HG03060 (cell line): Measurements from ENCODE around the gene FGR.

ENCODE experiments used
- ATAC-seq: cut with Tn5 transposase; IDR thresholded peaks from one replicate; pipeline ENCODE4 v1.9.1; 2021; ENCODE audit warnings: low read depth, moderate number of reproducible peaks; ENCODE audit not compliant: unreplicated experiment

Gene FGR

DNA sequence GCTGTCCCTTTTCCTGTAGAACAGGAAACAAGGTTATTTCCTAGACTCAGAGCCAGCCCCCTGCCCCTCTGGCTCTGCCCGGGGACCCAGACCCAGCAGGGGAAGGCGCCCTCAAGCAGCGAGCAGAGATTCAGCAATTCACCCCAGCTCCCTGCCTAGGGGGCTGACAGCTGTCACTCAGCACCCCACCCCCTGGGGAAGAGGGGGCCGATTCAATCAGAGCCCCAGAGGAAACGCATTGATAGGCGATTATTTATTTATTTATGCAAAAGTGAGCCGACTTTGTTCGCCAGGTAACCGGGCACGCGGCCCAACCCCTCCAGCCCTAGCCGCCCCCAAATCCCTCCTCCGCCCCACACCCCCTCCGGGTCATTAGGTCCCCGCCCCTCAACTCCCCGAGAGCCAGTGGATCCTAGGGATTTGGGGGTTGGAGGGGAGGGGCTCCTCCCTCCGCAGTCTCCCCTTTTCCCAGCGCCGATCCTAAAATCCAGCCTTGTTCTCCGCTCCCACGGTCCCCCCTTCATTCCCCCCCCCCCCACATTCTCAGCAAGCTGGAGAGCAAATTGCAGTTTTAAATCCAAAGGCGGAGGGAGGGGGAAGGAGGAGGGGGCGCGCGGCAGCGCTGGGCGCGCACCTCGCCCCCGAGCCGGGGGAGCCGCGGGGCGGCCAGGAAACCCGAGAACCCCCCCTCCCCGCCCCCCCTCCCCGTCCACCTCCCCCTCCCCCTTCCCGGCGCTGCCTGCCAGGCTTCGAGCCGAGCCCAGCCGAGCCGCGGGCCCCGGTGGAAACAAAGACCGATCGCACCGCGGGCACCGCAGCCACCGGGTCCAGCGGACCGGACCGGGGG lies 32.3 kb downstream of the FGR start:
- no peak for ATAC-seq

DNA sequence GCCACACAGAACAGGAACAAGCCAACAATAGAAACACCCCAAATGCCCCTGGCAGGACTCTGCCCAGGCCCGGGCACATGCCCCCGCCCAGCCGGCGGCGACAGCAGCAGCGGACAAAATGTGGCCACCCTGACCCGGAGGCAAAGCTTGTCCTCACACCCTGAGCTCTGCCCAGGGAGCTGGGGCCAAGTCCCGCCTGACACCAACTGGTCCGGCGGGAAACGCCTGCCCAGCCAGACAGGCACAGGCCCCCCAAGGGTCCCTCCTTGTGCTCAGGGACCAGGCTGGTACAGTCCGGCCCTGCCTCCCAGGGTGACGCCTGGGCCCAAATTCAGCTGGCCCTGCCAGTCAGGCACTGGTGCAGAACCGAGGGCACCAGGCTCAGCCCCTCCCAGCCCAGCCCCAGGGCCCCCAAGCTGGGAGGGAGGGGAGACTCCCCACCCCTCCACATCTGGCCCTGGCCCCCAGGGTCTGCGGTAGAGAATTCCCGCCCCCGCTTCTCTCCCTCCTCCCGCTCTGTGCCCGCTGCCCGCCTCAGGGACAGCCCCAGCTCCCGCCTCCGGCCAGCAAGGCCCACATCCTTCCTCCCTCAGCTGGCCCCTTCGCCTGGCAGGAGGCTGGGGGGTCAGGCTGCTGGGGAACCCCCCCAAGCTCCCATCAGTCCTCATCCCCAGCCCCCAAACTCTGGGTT lies 33.1 kb downstream of the FGR start:
- no peak for ATAC-seq

DNA sequence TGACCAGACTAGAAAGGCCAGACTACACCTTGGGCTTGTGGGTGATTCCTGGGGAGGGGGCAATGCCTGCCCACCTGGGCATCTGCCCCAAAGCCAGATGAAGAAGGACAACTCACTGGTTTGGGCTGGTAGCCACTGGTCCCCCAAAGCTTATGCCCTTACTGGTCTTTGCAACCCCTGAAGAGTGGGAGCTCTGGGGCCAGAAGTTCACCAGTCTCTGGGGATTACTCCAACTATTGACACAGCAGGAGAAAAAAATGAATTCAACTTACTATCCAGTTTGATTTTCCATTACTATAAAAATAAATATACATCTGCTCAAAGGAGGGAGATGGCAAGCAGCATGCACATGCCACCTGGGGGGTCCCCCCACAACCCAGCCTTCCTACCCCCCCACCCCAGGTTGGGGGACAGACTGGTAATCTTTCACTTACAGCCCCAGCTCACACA lies 33.6 kb downstream of the FGR start:
- no peak for ATAC-seq

DNA sequence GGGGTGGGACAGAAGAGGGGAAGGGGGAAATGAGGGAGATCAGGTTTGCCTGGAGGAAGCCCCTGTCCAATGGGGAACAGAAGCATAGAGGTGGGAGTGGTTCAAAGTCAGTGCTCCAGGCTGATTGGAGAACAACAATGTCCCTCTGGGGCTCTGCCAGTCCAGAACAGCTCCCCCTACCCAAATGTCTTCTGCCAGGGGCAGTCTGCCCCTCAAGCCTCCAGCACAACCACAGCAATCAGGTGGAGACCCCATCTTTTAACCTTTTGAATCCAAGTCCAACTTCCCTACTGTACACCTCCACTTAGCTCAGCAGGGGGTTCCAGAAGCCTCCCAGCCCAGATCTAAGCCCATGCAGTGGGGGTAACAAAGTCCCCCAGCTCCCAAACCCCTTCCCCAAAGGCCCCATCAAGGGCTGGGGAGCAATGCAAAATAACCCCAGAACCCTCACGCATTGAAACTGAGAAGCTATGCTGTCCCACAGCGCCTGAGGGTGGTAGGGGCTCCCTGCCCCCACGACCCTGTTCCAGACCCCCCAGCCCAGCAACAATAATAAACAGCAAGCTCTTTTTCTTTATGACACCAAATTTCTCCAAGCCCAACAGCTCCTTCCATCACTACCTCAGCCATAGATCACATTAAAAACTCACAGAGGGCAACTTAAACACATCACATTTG lies 34.3 kb downstream of the FGR start:
- ATAC-seq, result no peak

DNA sequence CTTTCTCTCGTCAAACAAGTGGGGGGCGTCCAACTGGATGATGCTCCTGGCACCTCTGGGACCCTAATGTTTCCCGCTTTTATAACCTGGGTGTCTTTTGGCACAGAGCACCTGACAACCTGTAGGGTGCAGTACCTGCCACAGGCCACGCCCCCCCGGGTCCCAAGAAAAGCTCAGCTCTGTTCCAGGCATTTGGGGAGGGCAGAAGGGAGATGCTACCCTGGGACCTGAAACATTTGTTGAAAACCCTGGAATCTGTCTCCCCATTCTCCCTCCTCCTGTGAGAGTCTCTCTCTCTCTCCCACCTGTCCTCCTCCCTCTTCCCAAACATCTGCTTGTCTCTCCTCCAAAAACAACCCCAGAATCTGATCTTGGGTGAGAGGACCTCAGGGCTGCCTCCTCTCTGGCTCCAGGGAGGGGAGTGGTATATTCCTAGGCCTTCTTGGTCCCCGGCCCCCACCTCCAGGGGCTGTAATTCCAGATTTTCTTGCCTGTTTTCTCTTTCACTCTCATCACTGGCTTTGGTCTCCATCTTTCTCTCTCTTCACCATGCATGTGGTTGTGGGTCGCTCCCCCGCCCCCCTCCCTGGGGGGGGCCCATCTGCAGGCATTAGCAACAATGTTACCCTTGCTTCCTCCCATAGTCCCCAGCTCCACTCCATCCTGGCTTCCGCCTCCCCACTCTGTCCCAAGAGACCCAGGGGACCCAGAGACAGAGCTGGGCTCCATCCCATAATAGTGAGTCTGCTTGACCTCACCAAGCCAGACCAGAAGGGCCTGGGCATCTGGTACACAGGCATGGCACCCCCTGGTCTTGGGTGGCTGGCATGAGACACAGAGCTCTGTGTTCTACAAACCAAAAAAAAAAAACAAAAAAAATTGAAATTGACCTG lies 35.1 kb downstream of the FGR start:
- no peak for ATAC-seq

DNA sequence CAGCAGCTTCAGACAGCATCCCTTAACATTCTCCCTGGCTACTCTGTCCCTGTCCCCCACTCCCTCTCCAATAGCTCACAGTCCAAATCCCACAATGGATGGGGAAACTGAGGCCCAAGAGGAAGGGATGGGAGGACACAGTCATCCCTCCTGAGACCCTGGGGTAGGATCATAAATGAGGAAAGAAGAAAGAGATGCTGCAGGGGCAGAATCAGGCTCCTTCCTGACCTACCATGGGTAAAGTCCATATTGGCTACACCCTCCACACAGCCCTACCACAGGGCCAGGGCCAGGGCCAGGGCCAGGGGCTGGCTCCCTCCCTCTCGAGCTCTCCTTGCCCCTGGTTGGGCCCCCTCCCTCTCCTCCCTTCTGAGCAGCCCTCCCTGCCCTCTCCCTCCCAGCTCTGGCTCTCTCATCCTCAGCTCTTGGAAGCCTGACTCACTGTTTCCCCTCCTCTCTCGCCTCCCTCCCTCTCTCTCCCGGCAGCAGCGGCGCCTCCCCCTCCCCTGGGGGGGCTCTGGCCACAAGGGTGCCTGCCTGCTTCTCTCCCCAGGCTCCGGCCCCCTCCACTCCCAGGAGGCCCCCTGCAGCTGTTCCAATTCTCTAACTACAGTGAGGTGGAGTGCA lies 36.0 kb downstream of the FGR start:
- no peak for ATAC-seq

DNA sequence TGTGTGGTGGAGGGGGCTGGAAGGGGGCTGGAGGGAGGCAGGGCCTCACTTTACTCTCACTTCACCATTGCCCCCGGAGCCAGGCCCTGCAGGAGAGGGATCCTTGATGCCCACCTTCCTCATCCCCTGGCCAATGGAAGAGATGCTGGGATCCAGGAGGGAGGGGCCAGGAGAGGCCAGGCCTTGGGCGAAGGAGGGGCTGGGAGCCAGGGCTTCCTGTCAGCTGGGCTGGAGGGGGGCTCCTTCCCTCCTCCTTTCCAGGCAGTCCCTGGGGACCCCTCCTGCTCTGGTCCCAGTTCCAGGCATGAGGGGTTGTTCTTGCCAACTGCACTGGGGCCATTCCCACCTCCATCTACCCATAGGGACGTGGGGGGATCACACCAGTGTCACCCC lies 36.7 kb downstream of the FGR start:
- ATAC-seq, result no peak

DNA sequence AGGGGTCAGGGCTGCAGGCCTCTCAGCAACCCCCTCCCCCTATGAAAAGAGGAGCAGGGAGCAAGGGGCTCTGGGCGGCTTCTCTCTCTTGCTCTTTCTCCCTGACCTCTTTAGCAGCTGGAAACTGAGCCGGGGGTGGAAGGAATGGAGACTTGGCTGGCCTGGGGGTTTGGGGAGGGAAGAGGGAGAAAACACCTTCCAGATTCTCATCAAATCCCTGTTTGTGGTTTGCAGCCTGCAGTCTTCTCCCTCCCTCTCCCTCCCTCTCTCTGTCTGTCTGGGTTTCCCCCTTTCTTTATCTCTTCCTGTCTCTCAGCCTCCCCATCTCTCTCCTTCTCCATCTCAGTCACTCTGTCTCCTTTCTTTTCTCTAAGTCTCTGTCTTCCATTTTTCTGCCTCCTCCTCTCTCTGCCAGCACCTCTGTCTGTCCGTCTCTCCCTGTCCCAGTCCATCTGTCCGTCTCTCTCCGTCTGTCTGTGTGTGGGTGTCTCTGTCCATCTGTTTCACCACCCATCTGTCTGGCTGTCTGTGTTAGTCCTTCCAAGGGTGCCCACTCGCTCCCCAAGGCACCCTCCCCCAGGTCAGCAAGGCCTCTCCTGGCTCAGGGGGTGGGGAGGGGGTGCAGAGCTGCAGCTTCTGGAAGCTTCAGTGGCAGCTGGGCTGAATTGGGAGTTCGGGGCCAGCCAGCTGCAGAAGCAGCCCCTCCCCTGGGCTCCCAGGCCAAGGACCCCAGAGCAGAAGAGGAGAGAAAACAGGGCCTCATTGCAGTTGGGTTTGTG lies 37.3 kb downstream of the FGR start:
- no peak for ATAC-seq

DNA sequence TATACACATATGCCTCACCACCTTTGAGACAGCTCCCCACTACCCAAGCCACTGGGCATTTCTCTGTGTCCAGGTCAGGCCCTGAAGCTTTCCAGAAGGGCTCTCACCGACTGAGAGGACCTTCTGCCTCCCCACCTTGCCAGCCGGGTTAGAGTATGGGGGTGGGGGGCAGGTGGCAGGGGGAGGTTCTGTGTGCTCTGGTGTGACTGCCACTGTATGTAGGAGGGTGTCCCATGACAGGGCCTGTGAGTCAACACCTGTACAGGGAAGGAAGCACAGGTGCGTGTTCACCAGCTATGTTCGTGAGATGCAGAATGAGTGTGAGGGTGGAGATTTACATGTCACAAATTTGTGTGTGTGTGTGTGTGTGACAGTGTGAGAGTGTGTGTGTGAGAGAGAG lies 38.0 kb downstream of the FGR start:
- no peak for ATAC-seq

DNA sequence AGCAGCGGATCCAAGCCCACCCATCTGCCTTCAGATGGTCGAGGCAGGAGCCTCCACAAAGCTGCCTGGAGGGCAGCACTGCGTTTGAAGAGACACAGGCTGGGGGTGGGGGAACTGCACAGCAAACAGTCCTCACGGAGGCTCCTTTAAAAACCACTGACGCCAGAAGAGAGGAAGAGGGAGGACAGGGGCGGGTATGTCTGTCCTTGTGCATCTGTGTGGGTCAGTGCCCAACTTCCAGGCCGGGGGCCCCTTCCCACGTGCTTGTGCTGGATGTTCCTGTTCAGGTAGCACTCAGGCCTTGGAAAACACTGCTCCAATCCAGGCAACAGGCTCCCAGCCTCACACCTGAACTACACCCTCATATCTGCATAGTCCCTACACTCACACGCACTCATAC lies 38.7 kb downstream of the FGR start:
- ATAC-seq, result no peak

DNA sequence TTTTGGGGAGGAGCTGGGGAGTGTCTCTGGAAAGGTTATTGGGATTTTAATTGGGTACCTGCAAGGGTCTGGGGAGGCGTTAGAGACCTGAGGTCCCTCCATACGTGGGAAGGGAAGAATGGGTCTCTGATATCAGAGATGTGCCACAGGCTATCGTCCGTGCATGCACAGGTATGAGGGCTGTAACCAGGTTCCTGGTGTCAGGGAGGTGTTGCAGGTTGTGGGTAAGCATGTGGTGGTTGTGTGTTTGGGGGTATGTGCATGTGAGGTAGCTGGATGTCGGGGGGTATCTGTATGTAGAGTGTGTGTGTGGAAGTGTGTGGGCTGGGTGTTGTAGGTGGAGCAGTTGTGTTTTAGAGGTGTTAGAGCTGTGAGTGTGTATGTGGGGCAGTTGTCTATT lies 39.4 kb downstream of the FGR start:
- no peak for ATAC-seq

DNA sequence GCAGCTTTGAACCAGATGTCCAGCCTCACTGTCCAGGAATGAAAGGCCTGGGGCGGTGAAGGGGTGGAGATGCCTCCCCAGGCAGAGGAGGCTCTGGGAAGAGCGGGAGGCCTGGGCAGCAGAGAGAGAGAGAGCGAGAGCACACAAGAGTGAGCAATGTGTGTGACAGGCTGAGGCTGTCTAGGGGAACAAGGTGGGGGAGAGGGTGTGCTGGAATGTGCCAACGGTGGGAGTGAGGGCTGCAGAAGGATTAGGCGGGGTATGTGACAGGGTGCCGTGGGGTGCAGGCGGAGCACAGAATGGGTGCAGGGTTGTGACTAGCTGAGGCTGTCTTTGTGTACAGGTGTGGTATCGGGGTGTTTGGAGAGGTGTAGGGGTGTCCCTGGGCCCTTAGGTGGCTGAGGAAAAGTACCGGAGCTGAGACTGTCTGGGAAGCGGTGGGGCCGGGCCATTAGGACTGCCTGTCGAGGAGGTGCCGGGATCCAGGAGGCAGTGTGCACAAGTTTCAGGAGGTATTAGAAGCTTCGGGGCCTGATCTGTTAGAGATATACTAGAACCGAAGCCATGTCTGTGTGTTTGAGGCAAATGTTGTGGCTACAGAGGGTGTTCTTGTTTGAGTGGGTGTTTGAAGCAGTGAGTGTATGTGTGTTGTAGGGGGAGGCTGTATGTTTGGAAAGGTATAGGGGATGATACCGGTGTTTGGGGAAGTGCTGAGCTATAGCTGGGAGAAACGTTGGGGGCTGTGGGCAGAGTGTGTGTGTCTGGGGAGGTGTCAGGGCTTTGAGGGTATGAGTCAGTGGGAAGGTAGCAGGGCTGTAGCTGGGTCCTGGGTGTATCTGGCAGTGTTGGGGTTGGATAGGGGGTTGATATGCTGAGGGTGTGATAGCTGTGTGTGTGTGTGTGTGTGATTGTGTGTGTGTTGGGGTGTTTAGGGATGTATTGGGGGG lies 40.1 kb downstream of the FGR start:
- ATAC-seq, result no peak

DNA sequence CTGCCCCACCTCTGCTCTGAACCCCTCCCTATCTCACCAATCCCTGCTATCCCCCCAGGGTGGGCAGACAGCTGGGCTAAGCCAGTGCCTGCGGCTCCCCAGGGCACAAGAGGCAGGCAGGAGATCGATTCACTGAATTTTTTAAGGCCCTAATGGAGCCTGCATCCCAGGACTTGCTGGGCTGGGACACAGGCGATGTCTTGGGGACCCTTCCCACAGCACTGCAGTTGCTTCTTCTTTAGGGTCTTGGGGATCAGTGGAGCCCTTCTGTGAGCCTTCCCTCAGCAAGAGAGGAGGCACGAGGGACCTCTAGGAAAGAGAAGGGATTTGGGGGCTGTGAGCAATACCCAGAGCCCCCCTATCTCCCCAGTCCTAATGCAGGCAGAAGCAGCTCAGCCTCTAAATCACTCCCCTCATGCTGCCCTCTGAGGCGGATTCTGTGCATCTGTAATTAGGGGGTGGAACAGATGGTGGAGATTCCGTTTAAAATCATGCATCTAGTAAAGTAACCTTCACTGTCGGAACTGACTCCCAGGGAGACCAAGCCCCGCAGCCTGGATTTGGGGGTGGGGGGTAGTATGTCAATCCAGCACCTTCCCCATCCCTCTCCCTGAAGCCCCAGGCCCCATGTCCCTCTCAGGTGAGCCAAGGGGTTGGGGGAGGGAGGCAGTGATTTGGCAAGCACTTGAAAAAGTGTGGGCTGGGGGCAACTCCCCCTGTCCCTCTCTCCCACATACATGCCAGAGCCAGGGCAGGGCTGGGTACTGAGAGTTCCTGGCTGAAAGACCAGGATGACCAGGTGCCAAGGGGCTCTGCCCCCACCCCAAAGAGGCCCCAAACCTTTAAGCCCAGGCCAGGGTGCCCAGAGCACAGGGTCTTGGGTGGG lies 41.1 kb downstream of the FGR start:
- no peak for ATAC-seq

DNA sequence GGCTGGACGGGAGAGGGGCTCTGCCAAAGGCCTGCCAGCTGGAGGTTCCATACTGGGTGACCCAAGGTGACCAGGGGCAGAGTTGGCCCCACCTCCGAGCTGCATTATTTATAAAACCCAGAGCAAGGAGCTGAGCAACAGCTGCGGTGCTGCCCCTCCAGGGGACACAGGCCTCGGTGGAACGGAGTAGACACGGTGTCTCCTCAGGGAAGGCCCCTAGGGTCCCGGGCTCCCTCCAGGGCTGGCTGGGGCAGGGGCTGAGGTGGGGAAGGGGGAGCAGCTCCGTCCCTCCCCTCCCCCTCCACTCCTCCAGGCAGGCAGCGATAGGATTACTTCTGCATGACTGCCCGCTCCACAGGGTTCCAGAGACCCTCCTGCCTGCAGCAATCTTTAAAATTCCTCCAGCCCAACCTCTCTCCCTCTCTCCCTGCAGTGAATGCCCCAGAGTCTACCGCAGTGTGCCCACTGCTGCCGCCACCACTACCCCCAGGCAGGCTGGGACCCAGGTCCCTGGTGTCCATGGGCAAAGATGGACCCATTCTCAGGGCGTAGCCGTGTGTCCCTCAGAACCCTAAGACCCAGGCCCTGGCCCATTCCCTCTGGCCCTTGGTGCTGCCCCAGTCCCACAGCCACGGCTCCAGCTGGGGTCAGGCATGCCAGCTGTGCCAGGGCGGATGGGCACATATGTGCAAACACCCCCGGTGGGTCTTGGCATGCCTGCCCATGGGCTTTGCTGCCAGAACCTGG lies 41.9 kb downstream of the FGR start:
- no peak for ATAC-seq

DNA sequence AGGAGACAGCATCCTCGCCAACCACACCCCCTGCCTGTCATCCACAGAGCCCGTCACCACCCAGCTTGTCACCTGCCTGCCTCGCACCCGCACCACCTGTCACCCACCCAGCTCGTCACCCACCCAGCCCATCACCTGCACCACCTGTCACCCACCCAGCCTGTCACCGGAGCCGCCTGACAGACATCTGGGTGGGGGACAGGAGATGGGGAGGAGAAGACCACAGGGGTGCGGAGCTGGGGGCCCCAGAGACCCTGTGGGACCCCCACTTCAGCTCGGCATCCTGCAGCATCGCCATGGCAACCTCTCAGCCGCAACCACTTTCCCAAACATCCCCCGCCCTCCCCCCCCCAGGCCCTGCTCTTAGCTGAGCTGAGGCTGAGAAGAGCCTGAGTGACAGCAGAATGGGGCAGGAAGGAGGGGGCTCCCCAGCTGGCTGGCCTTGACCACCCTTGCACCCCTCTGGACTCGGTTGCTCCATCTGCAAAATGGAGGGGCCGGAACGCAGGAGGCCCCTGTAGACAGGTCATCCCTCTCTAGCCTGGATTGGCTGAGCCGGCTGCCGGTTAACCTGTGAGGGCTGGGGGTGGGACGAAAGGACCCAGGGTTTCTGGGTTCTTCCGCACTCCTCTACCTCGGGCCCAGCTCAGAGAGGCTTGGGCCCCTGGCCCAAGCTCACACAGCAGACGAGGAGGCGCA lies 42.6 kb downstream of the FGR start:
- ATAC-seq, result no peak

DNA sequence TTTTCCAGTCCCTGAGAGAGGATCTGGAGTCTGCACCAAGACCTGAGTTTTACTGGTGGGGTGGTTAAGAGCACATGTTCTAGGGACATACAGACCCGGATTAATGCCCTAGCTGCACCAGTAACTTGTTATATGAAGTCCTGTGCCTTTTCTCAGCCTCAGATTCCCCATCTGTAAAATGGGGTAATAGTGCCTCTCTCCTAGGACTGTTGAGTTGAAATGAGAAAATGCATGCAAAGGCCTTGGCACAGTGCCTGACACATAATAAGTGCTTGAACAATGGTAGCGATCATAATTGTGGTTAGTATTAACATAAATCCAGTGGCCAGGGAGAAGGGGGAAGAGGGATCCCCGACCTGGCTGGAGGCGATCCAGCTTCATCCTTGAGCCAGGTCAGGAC lies 43.4 kb downstream of the FGR start:
- ATAC-seq, result no peak
